ENCODE results near the gene SIPA1L2.
A peak's percentile ranks its signal among the peaks of the same experiment; 100 is the strongest.

SIPA1L2 gene

DNA sequence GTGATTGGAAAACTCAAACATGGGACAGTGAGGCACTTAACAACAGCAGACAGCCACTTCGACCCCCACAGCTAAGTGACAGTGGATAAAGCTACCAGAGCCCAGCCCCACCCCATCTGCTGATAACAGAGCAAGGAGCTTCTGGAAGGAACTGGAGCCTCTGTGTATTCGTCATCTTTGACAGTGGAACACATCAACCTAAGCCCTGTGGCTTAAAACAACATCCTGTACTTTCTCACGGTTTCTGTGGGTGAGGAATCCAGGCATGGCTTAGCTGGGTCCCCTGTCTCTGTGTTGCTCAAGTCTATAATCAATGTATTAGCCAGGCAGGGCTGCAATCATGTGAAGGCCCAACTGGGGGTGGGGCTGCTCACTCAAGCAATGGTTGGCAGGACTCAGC, 18.4 kb upstream of the SIPA1L2 start:
- DNase-seq, result no peak

DNA sequence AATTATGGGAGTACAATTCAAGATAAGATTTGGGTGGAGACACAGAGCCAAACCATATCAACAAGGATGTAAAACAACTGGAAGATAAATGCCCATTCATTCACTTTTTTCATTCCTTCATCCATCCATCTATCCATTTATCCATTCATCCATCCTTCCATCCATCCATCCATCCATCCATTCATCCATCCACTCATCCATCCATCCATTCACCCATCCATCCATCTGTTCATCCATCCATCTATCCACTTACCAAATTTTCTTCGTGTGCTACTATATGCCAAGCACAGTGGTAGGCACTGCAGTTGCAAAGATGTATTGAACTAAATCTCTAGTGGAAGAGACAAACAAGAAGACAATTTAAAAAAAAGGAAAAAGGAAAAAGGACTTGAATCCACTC, 14.3 kb upstream of the SIPA1L2 start:
- no peak for DNase-seq

DNA sequence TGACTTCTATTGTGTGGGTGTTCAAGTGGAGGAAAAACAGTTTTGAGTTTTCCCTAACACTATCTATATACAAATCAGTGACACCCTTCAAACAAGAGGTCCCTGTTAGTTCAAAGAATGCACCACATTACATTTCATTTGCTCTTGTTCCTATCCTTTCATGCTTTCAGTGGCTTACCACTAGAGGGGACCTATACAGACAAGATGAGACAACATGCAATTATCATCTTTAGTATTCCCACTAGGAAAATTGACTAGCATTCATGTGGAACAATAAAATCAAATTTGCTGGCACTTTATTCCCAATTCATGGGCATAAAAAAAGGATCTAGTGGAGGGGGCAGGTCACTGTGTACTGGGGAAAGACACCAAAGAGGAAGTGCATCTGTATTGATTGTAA, 13.3 kb upstream of the SIPA1L2 start:
- DNase-seq, result no peak

DNA sequence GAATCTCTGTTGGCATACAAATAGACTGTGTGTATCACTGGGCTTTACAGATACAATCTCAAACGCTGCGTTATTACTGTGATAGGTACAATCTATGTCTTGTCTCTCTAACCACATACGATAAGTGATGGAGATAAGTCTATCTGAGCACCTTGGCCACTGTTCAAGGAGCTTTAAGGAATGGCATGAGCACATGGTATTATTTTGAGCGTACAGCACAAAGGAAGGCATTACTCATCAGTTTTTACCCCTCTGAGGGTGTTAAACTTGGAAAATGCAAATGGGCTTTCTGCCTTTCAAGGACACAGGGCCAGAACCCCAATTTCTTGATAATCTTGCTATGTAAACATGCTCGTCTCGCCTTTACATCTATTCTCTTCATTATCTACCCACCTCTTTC, 11.6 kb upstream of the SIPA1L2 start:
- no peak for DNase-seq

DNA sequence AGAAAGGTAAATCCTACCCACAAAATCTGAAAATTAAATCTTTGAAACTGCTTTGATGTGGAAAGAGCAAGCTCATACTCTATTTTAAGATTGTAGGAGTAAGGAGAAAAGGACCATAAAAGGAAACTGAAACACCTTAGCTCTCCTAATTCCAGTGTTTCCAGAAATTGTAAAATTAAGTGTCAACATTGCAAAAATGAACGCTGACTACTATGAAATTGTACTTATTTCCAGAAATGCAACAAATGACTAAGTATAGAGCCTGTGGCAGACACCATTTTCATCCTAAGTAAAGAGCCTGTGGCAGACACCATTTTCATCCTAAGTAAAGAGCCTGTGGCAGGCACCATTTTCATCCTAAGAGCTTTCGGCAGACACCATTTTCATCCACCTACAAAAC, 6.9 kb upstream of the SIPA1L2 start:
- no peak for DNase-seq

DNA sequence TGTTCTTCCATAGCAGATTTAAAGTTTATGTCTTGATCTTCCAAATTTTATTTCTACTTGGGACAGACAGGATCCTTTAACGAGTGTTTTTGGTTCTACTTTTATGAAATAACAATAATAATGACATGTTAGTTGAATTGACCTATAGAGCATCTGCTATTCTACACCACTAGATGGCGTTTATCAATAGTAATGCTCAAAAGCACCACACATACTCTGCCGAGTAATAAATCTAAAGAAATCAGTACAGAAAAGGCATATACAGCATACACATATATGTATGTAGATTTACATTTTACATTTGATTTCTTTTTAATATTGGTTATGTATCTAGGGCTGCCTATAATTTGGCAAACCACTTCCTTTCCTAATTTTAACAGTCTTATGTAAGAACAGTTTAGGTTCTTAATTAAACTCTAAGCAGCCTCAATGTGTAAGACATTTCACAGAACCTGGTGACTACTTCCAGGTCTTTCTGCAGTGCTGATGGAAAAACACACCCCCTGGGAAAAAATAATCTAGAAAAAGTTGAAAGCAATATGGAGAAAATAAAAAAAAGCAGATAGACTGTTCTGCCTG, 5.9 kb upstream of the SIPA1L2 start:
- peak; percentile 50 for DNase-seq

DNA sequence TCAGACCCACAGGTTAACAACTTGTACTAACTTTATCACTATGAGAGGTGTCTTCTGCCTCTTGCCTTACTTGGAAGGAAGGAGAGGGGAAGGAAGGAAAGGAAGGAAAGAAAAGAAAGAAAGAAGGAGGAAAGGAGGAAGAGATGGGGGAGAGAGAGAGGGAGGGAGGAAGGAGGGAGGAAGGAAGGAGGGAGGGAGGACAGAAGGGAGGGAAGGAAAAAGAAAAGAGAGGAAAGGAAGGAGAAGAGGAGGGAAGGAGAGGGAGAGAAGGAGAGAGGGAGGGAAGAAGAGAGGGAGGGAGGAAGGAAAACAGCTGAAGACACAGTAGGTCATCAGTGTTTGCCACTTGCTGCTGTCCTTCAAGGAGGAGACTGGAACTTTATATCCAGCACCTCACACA, 5.3 kb upstream of the SIPA1L2 start:
- DNase-seq, result no peak

DNA sequence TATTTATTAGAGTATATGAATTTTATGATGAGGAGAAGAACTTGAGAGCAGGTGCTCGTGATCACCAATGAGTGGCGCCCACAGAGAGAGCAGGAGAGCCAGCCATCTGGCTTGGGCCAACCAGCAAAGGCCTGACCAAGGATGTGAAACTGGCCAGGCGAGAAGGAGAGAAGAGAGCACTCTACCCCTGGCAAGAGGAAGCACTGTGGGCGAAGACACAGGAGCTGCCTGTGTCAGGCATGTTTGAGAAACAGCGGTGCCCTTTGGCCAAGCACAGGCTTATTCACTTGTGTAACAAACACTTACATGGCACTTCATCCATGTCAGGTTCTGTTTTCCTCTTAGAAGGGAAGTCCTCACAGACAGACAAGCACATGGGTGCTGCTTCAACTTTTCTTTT, 4.2 kb upstream of the SIPA1L2 start:
- no peak for DNase-seq

DNA sequence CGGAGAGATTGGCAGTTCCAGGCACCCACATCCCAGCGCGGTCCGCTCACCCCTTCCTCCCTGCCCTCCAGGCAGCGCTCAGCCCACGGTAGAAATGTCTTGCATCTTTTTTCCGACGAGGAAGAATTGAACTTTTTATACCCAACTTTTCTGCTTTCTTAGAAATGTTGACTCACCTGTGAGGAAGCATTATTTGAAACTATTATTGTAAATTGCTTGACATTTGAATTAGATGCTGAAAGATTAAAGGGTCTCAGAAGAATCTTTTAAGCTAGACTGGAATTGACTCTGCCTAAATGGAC, 912 bp upstream of the SIPA1L2 start:
- DNase-seq, result no peak

DNA sequence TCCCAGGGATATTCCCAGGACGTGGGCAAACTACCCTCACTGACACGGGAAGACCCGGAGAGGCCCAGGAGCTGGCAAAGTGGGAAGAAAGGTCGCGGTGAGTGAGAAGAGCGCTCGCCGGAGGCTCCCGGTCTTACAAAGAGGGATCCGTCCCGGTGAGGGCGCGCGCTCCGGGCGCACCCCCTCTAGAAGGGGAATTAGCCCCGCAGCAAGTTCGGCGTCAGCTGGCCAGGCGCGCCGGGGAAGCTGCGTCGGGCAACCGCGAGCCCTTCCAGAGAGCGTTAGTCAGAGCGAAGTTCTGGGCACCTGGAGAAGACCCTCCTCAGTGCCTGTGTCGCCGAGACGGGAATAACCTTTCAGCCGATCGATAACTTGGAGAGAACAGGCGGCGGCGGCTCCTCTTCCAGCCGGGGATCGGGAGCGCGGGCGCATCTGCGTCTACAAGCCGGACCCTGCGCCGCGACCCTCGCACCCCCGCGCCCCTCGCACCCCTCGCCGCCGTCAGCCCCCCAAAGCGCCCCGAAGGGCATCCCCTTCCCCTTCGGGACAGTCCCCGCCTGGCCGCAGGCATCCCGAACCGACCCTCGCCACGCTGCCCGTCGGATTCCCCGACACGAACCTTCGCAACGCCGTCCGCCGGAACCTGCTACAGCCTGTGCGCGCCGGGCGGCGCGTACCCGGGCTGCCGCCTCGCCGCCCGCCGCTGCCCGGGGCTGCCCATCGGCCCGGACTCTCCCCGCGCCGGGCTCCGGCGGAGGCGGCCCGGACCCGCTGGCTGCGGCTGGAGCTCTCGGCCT, 485 bp downstream of the SIPA1L2 start:
- no peak for DNase-seq

DNA sequence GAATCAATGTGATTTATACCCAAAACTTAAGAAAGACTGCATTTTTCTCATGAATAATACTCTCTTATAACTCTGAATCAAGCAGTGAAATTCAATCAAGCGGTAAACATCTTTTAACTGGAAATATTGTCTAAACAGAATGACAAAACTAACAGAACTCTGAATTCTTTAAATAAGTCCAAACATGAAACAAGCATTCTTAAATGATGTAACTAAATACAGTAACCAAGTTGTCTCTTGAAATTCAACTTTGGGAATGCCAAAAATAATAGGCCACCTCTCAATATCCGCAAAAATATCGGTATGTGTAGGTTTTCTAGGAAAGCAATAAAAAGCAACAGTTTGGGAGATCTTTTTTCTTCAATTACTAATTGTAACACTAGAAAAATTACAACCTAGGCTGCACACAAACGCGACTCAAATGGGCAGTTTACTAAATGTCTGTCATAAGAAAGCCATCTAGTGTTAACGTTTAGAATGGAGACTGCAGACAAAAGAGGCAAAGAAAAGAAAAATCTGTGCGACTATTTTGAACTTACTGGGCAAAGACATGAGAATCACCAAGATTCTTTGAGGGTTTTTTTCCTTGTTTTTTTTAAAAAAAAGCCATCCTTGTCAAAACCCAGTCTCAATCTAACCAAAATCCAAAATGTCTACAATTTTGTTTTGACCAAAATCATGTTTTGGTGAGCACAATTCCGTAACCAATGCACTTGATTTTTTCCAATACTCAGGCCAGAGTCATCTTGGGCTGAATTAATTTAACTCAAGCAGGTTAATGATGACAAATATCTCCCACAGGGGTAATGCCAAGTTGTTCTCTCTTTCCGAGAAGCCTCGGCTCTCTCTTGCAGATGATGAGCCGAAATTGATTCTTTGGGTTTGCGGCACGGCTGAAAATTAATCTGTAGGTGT, 1.3 kb downstream of the SIPA1L2 start:
- peak; percentile 14 for DNase-seq

DNA sequence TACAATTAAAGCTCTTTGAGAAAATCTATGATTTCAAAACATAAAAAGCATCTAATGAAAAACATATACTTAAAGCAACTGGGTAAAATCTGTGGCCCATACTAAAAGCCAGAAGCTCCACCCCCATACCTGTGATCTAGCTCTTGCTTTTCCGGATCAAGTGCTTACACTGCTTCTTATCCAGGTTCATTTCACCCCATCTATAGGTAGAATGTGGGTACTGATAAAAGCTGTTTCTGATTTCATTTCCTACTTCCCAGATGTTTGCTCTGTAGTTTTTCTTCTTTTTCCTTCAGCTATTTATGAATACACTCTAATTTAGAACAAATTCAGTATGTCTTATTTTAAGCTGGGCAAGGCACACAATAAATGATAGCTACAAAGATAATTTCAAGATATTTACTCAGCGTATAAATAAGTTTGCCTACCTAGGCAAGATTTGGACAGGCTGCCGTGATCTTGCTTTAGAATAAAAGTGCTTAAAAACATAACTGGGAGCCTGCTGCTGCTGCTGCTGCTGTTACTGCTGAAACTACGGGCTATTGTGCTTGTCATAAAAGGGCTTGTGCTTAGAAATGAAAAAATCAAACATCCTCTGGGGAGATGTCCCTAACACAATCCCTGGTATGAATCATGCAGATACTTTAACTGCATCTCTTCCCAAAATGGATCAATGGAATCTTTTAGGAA, 2.1 kb downstream of the SIPA1L2 start:
- peak; percentile 45 for DNase-seq

DNA sequence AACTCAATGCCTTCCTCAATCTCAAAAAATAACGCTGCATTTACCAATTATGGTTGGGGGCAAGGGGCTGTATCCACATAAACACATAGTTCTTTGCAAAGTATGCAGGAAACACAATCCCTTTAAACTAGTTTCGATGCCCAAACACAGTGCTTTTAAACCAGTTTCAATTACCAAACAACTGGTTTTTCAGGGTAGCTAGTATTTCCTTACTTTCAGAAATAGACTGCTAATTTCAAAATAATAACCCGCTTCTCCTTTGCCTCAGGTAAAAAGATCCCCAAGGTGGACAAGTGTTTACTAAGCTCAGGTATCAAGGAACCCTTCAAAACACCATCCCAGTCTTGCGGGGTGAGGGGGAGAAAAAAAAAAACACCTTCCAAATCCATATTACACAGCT, 2.8 kb downstream of the SIPA1L2 start:
- no peak for DNase-seq

DNA sequence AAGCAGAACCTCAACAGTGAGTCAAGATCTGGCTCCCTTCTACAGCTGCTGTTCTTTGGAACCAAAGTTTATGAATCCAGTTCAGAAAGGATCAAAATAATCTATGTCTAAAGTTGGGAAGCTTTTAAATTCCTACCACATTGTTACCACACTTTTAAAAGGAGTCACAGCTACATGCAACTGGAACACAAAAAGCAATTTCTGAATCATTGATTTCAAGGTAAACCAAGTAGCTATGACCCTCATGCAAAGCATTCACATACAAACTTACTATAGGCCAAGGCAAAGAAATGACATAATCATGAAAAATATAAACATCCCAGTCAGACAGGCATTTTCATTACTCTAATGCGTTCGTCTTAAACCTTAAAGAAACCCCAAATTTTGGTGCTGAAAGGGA, 3.5 kb downstream of the SIPA1L2 start:
- no peak for DNase-seq

DNA sequence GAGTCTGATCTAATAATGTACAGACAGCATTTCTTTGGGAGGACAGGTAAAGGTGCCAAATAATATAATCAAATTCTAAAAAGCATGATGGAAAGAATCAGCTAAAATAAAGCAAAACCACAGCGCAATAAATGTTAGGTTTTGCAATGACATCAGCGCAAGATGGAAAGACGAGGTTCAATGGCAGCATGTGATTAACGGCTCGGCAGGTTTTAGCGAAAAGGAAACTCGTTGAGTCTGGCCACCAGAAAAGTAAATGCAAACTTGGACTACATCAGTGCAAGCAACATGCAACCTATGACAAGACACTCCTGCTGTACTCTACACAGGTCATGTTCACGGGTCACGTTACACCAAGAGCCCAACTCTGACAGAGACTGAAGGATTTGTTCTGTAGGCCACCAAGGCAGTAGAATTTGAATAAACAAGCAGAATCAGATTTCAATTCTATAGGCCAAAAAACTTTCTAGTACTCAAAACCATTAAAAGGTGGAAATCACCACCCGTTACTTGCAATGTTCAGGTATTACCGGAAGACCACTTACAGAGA, 4.5 kb downstream of the SIPA1L2 start:
- no peak for DNase-seq

DNA sequence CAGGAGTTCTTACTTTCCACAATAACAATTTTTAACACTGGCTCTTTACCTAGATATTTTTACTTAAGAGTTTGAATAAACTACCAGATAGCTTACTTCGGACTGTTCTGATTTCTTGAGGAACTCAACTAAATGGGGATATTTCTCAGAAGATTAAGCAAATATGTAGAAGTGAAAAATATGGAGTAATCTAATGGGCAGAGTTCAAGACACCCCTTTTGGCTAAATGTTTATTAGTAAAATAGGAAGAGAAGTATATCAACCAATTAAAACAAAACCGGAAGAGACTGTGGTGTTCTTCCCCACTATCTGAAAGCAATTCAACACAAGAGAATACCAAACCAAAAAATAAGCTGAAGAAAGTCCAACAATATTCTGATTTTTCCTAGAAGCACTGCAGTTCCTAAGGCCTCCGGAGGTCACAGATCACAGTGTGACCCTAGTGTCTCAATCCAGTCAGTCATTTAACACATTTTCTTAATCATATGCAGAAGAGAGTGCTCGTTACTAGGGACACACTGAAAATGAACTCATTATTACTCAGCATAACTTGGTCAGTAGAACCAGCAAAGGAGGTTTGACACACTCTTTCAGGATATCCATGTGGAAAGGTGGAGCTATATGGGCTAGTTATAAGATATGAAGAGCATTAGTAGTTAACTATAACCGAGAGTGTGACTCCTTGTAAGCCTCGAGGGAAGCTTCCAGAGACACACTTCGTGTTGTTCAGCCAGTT, 5.2 kb downstream of the SIPA1L2 start:
- DNase-seq, result no peak

DNA sequence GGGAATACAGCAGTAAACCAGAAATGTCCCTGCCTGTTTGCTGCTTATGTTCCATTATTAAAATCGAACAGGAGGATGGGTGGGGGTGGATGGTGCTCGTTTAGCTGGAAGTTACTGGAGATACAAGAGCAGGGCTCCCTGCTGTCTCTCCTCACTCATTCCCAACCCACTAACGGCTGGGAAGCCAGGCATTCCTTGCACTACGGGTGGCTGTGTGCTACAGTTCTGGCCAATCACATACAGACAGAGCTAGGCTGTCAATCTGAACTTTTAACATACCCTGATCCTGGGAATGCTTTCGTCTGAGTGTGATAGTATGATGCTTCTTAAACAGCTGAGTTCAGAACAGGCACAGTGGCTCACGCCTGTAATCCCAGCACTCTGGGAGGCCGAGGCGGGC, 7.0 kb downstream of the SIPA1L2 start:
- DNase-seq, result no peak

DNA sequence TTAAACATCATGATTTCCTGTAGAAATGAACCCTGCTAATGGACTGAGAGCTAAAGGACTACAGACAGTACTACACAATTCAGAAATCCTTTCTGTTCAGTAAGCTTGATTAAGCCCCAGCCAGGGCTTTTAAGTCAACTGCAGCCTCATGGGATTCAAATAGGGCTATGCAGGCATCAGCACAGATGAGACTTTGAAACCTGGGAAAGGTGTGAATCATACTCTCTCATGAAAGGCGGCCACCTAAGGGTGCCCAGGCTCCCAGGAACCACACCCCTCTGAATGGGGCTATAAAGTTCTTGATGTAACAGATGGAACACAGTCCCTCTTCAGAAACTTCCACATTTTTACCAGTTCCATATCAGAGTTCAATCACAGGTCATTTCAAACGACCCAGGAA, 7.6 kb downstream of the SIPA1L2 start:
- DNase-seq, result no peak

DNA sequence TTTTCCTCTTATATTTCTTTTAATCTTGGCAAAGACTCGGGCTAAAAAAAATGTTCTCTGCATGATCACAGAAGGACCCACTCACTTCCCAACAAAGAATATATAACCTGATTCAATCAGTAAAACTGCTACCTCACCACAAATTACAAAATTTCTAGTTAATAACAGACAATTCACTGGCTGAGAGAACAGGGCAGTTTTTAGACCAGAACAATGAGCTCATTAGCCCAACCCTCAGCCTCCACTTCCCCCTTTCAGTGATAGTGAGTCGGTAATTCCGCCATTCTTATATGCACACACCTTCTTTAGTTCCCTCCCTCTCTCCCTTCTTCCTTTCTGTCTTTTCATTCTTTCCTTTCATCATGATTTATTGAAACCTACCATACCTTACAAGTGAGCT, 8.9 kb downstream of the SIPA1L2 start:
- DNase-seq, result no peak

DNA sequence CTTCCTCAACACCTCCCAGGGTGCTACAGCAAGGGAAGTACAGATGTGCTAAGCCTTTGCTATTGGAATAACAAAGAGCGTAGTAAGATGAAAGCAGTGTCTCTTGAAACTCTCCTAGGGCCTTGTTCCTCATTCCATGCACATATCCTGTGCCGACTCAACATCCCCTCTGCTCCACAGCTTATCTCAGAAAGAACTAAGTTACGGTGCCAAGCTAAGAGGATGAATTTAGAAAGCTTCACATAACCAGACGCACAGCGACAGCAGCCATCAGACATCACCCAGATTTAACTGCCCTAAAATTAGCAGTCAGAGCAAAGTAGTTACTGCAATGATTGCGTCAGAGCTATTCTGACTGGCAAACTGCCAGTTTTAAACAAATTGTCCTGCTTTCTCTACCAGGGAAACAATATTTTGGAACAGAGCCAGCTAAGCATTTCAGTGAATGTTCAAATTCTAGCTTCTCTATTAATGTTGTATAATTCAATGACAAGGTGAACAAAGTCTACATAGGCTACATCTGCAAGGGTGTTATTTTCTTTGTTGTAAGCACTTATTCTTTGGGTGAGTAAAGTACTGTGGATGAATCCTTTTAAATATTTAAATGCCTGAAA, 9.5 kb downstream of the SIPA1L2 start:
- no peak for DNase-seq

DNA sequence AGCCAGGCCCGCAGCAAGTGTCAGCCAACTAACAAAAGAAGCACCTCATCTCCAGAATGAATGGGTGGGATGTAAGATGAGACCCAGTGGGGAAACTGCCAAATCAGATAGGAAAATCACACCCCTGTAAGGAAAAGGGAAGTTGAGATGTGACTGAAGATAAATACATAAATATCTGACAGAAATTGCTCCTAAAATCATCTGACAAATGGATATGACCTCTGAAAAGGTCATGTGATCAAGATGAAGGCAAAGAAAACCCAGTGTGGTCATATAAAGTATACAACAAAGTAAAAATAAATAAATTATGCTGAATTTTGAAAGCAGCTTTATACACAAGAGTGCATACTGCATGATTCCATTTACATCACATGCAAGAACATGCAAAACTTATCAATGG, 12.7 kb downstream of the SIPA1L2 start:
- no peak for DNase-seq

DNA sequence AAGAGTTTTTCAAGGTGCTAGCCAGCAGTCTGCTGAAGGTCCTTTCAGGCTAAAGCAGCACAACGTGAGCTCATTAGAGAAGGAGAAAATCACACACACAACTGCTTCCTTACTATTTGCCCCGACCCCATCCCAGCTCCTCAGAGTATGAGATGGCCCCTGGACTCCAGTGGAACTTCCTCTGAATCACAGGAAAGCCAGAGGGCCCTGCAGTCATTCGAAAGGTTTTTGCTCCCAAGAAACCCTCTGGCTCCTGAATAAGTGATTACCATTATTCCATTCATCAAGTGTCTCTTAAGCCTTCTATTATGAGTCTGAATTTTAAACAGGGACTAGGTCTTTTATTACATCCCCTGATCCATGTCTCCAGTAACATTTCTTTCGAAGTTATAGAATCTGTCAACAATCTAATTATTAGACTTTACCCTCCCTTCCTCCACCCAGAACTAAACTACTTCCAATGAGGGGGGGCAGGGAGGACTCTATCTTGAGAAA, 14.6 kb downstream of the SIPA1L2 start:
- no peak for DNase-seq
